IPS-20b (cell line): ENCODE measurements around the gene AFDN.

Experiments used
- H3K27ac ChIP-seq: one replicate; pipeline ENCODE4 v1.5.1; 2013; ENCODE audit warnings: low read length
- H3K27me3 ChIP-seq: 2 replicates; pipeline ENCODE4 v1.6.1; 2013; ENCODE audit warnings: mild to moderate bottlenecking, low read length, inconsistent platforms; ENCODE audit not compliant: insufficient read depth
- H3K36me3 ChIP-seq: 2 replicates; pipeline ENCODE4 v1.6.1; 2013; ENCODE audit warnings: low read depth, mild to moderate bottlenecking, inconsistent platforms, low read length, moderate library complexity; ENCODE audit not compliant: insufficient read depth
- H3K4me1 ChIP-seq: 2 replicates; pipeline ENCODE4 v1.6.1; 2013; ENCODE audit warnings: mild to moderate bottlenecking, control low read depth, inconsistent platforms, low read length, moderate library complexity; ENCODE audit not compliant: insufficient read depth
- H3K4me3 ChIP-seq: 2 replicates; pipeline ENCODE4 v1.5.1; 2013; ENCODE audit warnings: mild to moderate bottlenecking, low read length, inconsistent platforms
- H3K9ac ChIP-seq: 2 replicates; pipeline ENCODE4 v1.6.1; 2013; ENCODE audit warnings: low read depth, mild to moderate bottlenecking, inconsistent platforms, low read length, moderate library complexity
- H3K9me3 ChIP-seq: 2 replicates; pipeline ENCODE4 v1.6.1; 2013; ENCODE audit warnings: mild to moderate bottlenecking, low read depth, low read length, inconsistent platforms; ENCODE audit not compliant: insufficient read depth

Gene AFDN

DNA sequence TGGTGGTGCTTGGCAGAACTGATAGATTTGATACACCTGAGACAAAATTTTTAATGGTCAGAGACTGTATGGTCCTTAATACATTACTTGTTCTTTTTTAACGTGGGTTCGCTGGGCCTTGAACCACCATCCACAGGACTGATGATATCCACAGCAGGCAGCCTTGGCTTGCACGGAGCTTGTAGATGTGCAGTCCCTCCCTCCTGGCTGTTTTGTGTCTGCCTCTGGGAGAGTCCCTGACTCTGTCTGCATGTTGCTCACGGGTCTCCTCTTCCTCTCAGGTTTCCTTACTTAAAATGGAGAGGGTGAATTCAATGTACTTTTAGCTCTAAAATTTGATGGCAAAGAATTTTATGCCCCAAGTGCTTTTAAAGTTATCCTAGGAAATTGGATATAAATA is 188.3 kb downstream of the AFDN start:
- Histone ChIP-seq H3K27ac (no peak overlapping the region), H3K4me1 (peaks cover 3% of the 10 kb centered on the region; the same call in 1 of the 2 replicates), H3K27me3 (no peaks in the 10 kb centered on the region), H3K4me3 (no peak overlapping the region), H3K9me3 (peaks cover 14% of the 10 kb centered on the region), H3K36me3 (no peaks in the 10 kb centered on the region), H3K9ac (no peak overlapping the region)

DNA sequence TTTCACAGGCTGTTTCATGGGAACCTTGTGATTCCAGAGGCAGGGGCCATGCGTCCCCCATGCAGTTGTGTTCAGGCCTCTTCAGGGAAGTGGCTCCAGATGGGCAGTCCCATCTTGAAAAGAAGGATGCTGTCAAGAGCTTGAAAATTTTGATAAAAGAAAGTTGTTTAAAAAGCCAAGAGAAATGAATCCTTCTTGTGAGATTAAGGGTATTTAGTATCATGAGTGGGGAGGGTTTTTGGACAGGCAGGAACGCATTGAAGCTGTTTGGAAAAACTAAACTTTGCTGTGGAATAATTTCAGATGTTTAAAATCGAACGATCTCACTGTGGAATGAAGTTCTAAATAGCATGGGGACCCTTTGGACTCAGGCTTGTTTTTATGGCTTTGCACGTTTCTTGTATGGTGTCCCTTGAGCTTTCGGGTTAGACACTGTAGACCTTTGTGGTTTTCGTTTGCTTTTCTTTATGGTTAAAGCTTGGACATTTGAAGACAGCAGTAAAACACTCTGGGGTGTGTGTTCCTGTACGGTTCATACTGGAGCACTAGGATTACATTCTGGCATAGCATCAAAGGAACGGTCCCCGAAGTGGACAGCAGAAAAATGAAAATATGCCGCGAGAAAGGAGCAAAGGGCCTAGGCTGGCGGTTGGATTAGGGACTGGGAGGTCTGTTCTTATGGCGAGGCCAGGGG is 188.9 kb downstream of the AFDN start:
- no peaks in the 10 kb centered on the region for H3K27me3 ChIP-seq
- H3K36me3 ChIP-seq = no peaks in the 10 kb centered on the region
- H3K9me3 ChIP-seq = peaks cover 11% of the 10 kb centered on the region; the same call in 1 of the 2 replicates
- peaks cover 3% of the 10 kb centered on the region; the same call in 1 of the 2 replicates for H3K4me1 ChIP-seq
- H3K4me3 ChIP-seq = no peak overlapping the region
- no peak overlapping the region for H3K27ac ChIP-seq
- H3K9ac ChIP-seq = no peak overlapping the region

DNA sequence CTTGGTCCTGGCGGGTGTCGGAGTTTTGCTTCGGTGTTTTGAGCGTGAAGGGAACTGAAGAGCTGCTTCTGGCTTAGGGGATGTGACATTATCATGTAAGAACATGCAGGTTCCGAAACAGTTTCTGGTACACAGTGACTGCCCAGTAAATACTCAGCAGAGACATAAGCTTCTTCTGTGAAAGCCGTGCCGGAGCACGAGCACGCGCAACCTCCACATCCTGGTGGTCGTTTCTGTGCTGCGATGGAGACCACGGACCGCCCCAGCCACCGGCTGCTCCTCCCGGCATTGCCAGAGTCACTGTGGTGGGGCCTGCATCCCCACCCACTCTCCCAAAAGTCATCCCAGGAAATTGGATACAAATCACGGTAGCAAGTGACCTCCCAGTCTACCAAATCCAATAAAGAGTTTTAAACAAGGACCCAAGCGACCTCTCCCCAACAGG is 189.5 kb downstream of the AFDN start:
- H3K27me3 ChIP-seq = no peaks in the 10 kb centered on the region

DNA sequence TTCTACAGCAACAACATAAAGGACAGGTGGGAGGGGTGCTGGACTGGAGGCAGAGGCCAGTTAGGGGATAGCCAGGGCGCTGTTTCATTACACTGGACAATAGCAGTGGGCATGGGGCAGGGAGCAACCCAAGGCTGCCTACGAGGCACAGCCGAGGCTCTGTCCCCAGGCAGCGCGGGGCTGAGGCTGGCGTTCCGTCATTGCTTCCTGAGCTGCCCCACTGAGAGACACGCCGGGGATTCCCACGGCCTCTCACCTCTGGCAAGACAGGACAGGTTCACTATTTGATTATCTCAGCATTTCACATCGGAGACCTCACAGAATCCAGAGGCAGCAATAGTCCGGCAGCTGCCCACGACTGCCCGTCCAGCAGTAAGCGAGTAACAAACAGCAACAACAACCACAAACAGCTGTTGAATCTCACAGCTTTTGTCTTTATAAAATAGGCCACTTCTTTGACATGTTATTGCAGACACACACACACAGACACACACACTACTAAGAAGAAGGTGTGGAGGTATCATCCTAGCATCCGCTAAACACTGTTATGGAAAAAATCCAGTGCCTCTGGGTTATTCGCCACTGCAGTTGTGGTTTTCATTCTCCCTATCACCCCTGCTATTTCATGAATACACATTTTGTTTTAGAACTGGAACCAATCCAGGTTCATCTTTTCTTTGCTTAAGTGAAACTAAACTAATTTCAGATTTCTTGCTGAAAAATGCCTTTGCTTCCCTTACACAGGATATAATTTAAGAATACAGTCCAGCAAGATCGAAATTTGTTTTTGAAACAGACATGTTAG is 190.2 kb downstream of the AFDN start:
- Histone ChIP-seq H3K4me1 (peaks cover 3% of the 10 kb centered on the region; the same call in 1 of the 2 replicates), H3K9ac (no peak overlapping the region), H3K9me3 (no peaks in the 10 kb centered on the region), H3K27me3 (no peaks in the 10 kb centered on the region), H3K27ac (no peak overlapping the region), H3K36me3 (no peaks in the 10 kb centered on the region), H3K4me3 (no peak overlapping the region)

More for the DNA sequence above, 189.5 kb downstream of the AFDN start:
- H3K36me3 ChIP-seq = no peaks in the 10 kb centered on the region
- no peak overlapping the region for H3K4me3 ChIP-seq
- peaks cover 6% of the 10 kb centered on the region; the same call in 1 of the 2 replicates for H3K9me3 ChIP-seq
- H3K27ac ChIP-seq = no peak overlapping the region
- H3K4me1 ChIP-seq = peaks cover 3% of the 10 kb centered on the region; the same call in 1 of the 2 replicates
- H3K9ac ChIP-seq = no peak overlapping the region

DNA sequence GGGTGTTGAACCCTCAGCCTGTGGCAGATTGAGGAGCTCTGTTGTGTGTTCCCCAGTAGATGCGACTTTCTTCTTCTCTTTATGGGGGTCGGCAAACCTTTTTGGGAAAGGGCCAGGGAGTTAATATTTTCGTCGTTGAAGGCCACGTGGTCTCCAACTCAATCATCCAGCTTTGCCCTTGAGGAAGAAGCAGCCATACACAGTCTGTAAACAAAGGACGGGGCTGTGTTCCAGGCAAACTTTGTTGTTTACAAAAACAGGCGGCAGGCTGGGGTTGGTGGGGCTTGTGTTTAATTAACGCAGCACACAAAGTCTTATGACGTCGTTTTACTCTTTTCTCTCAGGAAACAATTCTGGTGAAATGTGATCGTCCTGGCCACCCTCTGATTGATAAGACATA is 190.9 kb downstream of the AFDN start:
- no peaks in the 10 kb centered on the region for H3K9me3 ChIP-seq
- no peak overlapping the region for H3K9ac ChIP-seq
- H3K27me3 ChIP-seq = no peaks in the 10 kb centered on the region
- no peaks in the 10 kb centered on the region for H3K36me3 ChIP-seq
- H3K27ac ChIP-seq = no peak overlapping the region
- H3K4me1 ChIP-seq = peaks cover 3% of the 10 kb centered on the region; the same call in 1 of the 2 replicates
- H3K4me3 ChIP-seq = no peak overlapping the region

DNA sequence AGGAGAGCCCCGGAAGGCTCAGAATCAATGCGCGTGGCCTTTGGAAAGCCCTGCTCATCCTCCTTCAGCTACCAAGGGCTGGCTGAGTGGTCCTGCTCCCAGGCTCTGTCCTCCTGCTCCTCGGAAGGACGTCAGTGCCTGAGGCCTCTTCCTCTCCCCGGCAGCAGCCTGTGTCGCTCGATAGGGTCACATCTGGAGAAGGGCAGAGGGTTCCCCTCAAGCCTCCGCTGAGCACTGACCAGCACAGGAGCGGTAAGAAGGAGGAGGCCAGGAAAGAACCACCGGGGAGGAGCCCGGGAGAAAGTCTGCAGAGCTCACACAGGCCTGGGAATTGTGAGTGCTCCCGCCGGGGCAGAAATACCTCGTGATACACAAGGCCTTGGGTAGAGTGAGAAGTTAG is 192.0 kb downstream of the AFDN start:
- H3K9me3 ChIP-seq = no peaks in the 10 kb centered on the region
- no peaks in the 10 kb centered on the region for H3K36me3 ChIP-seq
- H3K4me3 ChIP-seq = no peak overlapping the region
- peaks cover 3% of the 10 kb centered on the region; the same call in 1 of the 2 replicates for H3K4me1 ChIP-seq
- H3K9ac ChIP-seq = no peak overlapping the region
- no peak overlapping the region for H3K27ac ChIP-seq
- no peaks in the 10 kb centered on the region for H3K27me3 ChIP-seq

DNA sequence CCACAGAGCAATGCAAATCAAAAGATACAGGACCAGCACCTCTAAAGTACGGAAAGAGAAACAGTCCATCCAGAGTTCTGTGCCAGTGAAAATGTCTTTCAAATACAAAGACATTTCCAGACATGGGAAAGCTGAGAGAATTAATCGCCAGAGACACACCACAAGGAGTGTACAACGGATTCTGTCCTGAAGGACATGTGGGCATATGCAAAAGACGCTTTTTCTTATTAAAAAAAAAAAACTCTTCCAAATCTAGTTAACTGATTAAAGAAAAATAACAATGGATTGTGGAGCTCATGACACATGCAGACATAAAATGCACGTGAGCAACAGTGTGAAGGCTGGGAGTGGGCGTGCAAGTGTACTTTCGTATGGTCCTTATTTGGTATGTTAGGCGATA is 193.5 kb downstream of the AFDN start:
- H3K9ac ChIP-seq = no peak overlapping the region
- H3K27ac ChIP-seq = no peak overlapping the region
- H3K36me3 ChIP-seq = no peaks in the 10 kb centered on the region
- H3K9me3 ChIP-seq = no peaks in the 10 kb centered on the region
- peaks cover 3% of the 10 kb centered on the region; the same call in 1 of the 2 replicates for H3K4me1 ChIP-seq
- no peak overlapping the region for H3K4me3 ChIP-seq
- no peaks in the 10 kb centered on the region for H3K27me3 ChIP-seq

DNA sequence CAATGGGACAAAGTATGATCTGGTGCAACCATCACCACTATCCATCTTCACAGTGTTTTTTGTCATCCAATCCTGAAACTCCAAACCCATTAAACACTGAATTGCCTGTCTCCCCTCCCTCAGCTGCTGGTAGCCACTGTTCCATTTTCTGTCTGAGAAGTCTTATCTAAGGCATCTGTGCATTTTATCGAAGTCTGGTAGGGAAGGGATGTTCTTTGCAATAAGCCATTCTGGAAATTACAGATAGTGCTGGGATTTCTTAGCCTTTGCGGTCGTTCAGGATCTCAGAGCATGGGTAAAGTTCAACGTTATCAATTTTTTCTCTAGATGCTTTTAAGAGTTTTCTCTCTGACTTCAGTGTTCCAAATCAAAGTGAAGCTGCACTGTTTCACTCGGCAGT is 194.9 kb downstream of the AFDN start:
- H3K4me1 ChIP-seq = peaks cover 3% of the 10 kb centered on the region; the same call in 1 of the 2 replicates
- H3K27me3 ChIP-seq = no peaks in the 10 kb centered on the region
- H3K4me3 ChIP-seq = no peak overlapping the region
- no peaks in the 10 kb centered on the region for H3K9me3 ChIP-seq
- H3K27ac ChIP-seq = no peak overlapping the region
- no peaks in the 10 kb centered on the region for H3K36me3 ChIP-seq
- no peak overlapping the region for H3K9ac ChIP-seq
